NCI-H524 treated with DMSO at 0.1 percent for 48 hours (cell line): ENCODE results near the gene SEC16A.

ENCODE experiments used
- DNase-seq: peaks from one replicate; lab custom pipeline; 2025; lab: John Stamatoyannopoulos, UW

The SEC16A gene

GRCh38 chr9:136399176-136400037 lies 83.4 kb downstream of the SEC16A start:
- DNase-seq, result no peak

GRCh38 chr9:136398286-136398685 lies 84.6 kb downstream of the SEC16A start:
- no peak for DNase-seq

- no peak for DNase-seq
These were observed 85.2 kb downstream of the SEC16A start for GRCh38 chr9:136397643-136398042.

GRCh38 chr9:136396219-136396515 lies 86.7 kb downstream of the SEC16A start:
- DNase-seq, result no peak

- DNase-seq, result no peak
These were observed 87.3 kb downstream of the SEC16A start for GRCh38 chr9:136395345-136396218.

- no peak for DNase-seq
These were observed 87.9 kb downstream of the SEC16A start for GRCh38 chr9:136395020-136395340.

GRCh38 chr9:136394312-136395019 lies 88.4 kb downstream of the SEC16A start:
- DNase-seq, result no peak

GRCh38 chr9:136393531-136393930 lies 89.3 kb downstream of the SEC16A start:
- DNase-seq, result no peak

GRCh38 chr9:136392538-136393449 lies 90.0 kb downstream of the SEC16A start:
- no peak for DNase-seq

- DNase-seq, result no peak
These were observed 90.9 kb downstream of the SEC16A start for GRCh38 chr9:136391737-136392537.
